ENCODE data around the gene ZNF782.
"Not testable (repeated sequence)": the region's sequence is repeated elsewhere in the genome, so short reads cannot be mapped to it uniquely, and the experiment has no call there.

The ZNF782 gene

DNA sequence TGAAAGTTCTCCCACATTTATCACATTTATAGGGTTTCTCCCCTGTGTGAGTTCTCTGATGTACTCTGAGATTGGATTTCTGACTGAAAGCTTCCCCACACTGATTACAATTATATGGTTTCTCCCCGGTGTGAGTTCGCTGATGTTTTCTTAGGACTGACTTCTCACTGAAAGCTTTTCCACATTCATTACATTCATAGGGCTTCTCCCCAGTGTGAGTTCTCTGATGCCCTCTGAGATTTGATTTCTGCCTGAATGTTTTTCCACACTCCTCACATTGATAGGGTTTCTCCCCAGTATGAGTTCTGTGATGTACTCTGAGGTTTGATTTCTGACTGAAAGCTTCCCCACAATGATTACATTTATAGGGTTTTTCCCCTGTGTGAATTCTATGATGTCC is 36.3 kb downstream of the ZNF782 start:
- H3K4me1 ChIP-seq (ENCODE audit: low read length), result no peaks in the 10 kb centered on the region
- no peak overlapping the region for H3K9ac ChIP-seq (ENCODE audit: low read length)
- H3K4me3 ChIP-seq (ENCODE audit: low read length), result no peak overlapping the region
- no peak overlapping the region for H2AFZ ChIP-seq (ENCODE audit: low read depth, low read length)
- H4K20me1 ChIP-seq (ENCODE audit: insufficient read depth, low read length), result no peaks in the 10 kb centered on the region
- no peak overlapping the region for H3K4me2 ChIP-seq (ENCODE audit: low read length)
- H3K27me3 ChIP-seq (ENCODE audit: low read depth, low read length), result no peaks in the 10 kb centered on the region
- no peak for TF ChIP-seq EZH2phosphoT487 (IDR thresholded peaks at IDR 0.05; ENCODE audit: low read depth)
- TF ChIP-seq, protein P1, sequence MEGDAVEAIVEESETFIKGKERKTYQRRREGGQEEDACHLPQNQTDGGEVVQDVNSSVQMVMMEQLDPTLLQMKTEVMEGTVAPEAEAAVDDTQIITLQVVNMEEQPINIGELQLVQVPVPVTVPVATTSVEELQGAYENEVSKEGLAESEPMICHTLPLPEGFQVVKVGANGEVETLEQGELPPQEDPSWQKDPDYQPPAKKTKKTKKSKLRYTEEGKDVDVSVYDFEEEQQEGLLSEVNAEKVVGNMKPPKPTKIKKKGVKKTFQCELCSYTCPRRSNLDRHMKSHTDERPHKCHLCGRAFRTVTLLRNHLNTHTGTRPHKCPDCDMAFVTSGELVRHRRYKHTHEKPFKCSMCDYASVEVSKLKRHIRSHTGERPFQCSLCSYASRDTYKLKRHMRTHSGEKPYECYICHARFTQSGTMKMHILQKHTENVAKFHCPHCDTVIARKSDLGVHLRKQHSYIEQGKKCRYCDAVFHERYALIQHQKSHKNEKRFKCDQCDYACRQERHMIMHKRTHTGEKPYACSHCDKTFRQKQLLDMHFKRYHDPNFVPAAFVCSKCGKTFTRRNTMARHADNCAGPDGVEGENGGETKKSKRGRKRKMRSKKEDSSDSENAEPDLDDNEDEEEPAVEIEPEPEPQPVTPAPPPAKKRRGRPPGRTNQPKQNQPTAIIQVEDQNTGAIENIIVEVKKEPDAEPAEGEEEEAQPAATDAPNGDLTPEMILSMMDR (IDR thresholded peaks at IDR 0.05; ENCODE audit: low read depth, low read length), result no peak
- no peak overlapping the region for H3K27ac ChIP-seq (ENCODE audit: low read length)
- no peaks in the 10 kb centered on the region for H3K79me2 ChIP-seq (ENCODE audit: low read length)
- H3K36me3 ChIP-seq (replicated peaks; ENCODE audit: low read depth, low read length), result peaks cover 80% of the 10 kb centered on the region
- H3K9me3 ChIP-seq (ENCODE audit: insufficient read depth, low read length), result peaks cover 49% of the 10 kb centered on the region

GRCh38 chr9:96813607-96814006 is 40.7 kb downstream of the ZNF782 start:
- H2AFZ ChIP-seq (ENCODE audit: low read depth, low read length), result no peak overlapping the region
- no peaks in the 10 kb centered on the region for H3K4me1 ChIP-seq (ENCODE audit: low read length)
- no peaks in the 10 kb centered on the region for H3K79me2 ChIP-seq (ENCODE audit: low read length)
- peaks cover 41% of the 10 kb centered on the region for H3K36me3 ChIP-seq (replicated peaks; ENCODE audit: low read depth, low read length)
- no peaks in the 10 kb centered on the region for H4K20me1 ChIP-seq (ENCODE audit: insufficient read depth, low read length)
- no peak overlapping the region for H3K9ac ChIP-seq (ENCODE audit: low read length)
- H3K4me2 ChIP-seq (ENCODE audit: low read length), result no peak overlapping the region
- H3K27me3 ChIP-seq (ENCODE audit: low read depth, low read length), result no peaks in the 10 kb centered on the region
- H3K27ac ChIP-seq (ENCODE audit: low read length), result no peak overlapping the region
- peaks cover 33% of the 10 kb centered on the region for H3K9me3 ChIP-seq (ENCODE audit: insufficient read depth, low read length)
- TF ChIP-seq, protein P1 (IDR thresholded peaks at IDR 0.05; ENCODE audit: low read depth, low read length), result no peak
- TF ChIP-seq EZH2phosphoT487 (IDR thresholded peaks at IDR 0.05; ENCODE audit: low read depth), result no peak
- no peak overlapping the region for H3K4me3 ChIP-seq (ENCODE audit: low read length)

DNA sequence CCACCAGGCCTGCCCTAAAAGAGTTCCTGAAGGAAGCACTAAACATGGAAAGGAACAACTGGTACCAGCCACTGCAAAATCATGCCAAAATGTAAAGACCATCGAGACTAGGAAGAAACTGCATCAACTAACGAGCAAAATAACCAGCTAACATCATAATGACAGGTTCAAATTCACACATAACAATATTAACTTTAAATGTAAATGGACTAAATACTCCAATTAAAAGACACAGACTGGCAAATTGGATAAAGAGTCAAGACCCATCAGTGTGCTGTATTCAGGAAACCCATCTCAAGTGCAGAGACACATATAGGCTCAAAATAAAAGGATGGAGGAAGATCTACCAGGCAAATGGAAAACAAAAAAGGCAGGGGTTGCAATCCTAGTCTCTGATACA is 55.4 kb downstream of the ZNF782 start:
- not testable (repeated sequence) for H3K79me2 ChIP-seq (ENCODE audit: low read length); H3K27ac ChIP-seq (ENCODE audit: low read length); H2AFZ ChIP-seq (ENCODE audit: low read depth, low read length); H3K27me3 ChIP-seq (ENCODE audit: low read depth, low read length); H3K4me2 ChIP-seq (ENCODE audit: low read length); H4K20me1 ChIP-seq (ENCODE audit: insufficient read depth, low read length); H3K9ac ChIP-seq (ENCODE audit: low read length); H3K4me1 ChIP-seq (ENCODE audit: low read length); H3K4me3 ChIP-seq (ENCODE audit: low read length)
- Histone ChIP-seq H3K9me3 (ENCODE audit: insufficient read depth, low read length) (peaks cover 13% of the 10 kb centered on the region), H3K36me3 (replicated peaks; ENCODE audit: low read depth, low read length) (peaks cover 37% of the 10 kb centered on the region)

- Histone ChIP-seq H3K36me3 (replicated peaks; ENCODE audit: low read depth, low read length) (peaks cover 45% of the 10 kb centered on the region), H3K79me2 (ENCODE audit: low read length) (no peaks in the 10 kb centered on the region)
Observed at GRCh38 chr9:96784021-96784420, 70.3 kb downstream of the ZNF782 start.

More at GRCh38 chr9:96784021-96784420, 70.3 kb downstream of the ZNF782 start:
- H3K27me3 ChIP-seq (ENCODE audit: low read depth, low read length), result no peaks in the 10 kb centered on the region
- H3K4me1 ChIP-seq (ENCODE audit: low read length), result no peaks in the 10 kb centered on the region
- peaks cover 6% of the 10 kb centered on the region; the same call in 1 of the 2 replicates for H3K9me3 ChIP-seq (ENCODE audit: insufficient read depth, low read length)
- H3K9ac ChIP-seq (ENCODE audit: low read length), result no peak overlapping the region
- H4K20me1 ChIP-seq (ENCODE audit: insufficient read depth, low read length), result no peaks in the 10 kb centered on the region
- no peak overlapping the region for H3K4me2 ChIP-seq (ENCODE audit: low read length)
- no peak overlapping the region for H3K27ac ChIP-seq (ENCODE audit: low read length)
- H3K4me3 ChIP-seq (ENCODE audit: low read length), result no peak overlapping the region
- no peak overlapping the region for H2AFZ ChIP-seq (ENCODE audit: low read depth, low read length)
- no peak for TF ChIP-seq EZH2phosphoT487 (IDR thresholded peaks at IDR 0.05; ENCODE audit: low read depth)
- TF ChIP-seq, protein P1 (IDR thresholded peaks at IDR 0.05; ENCODE audit: low read depth, low read length), result no peak

Data from OCI-LY3 (cell line).